Measurements from ENCODE around the gene ACO1.

- TF ChIP-seq CTCF (IDR thresholded peaks at IDR 0.05 in 2 of 3, conservative IDR thresholded peaks at IDR 0.05 in 1 of 3; ENCODE audit: borderline replicate concordance in 1 of 3, insufficient read depth in 1 of 3, low read depth in 2 of 3, low read length in 2 of 3) (no peak), EGR1 (IDR thresholded peaks at IDR 0.05; ENCODE audit: low read depth) (no peak), EZH2 (IDR thresholded peaks at IDR 0.05) (no peak), MAX (IDR thresholded peaks at IDR 0.05) (no peak), JUND (IDR thresholded peaks at IDR 0.05) (no peak), POLR2A (IDR thresholded peaks at IDR 0.05; ENCODE audit: borderline replicate concordance, extremely low read depth, insufficient read depth, insufficient read length) (no peak), REST (IDR thresholded peaks at IDR 0.05; ENCODE audit: low read depth) (no peak), POLR2AphosphoS5 (IDR thresholded peaks at IDR 0.05; ENCODE audit: low read depth, low read length) (no peak), SP1 (IDR thresholded peaks at IDR 0.05; ENCODE audit: low read depth) (no peak), FOSL1 (IDR thresholded peaks at IDR 0.05; ENCODE audit: low read depth) (no peak), EZH2phosphoT487 (IDR thresholded peaks at IDR 0.05; ENCODE audit: borderline replicate concordance) (no peak), CBX3 (IDR thresholded peaks at IDR 0.05; ENCODE audit: low read depth) (no peak), SIN3A (IDR thresholded peaks at IDR 0.05; ENCODE audit: low read depth) (no peak)
Observed at GRCh38 chr9:32434892-32435291, 50.4 kb downstream of the ACO1 start.
